Stimulated activated CD4-positive, alpha-beta T cell treated with anti-CD3 and anti-CD28 coated beads, Interleukin-12 subunit alpha, Interleukin-12 subunit beta, amount 100 ng/mL, for 4 hours (primary cell): ENCODE results near the gene ADGRG1.

Source experiments
- DNase-seq: peaks from one replicate; pipeline ENCODE4 v3.0.0-alpha.2; 2020

ADGRG1 gene

GRCh38 chr16:57651344-57652333 lies 23.2 kb downstream of the ADGRG1 start:
- DNase-seq: no peak

GRCh38 chr16:57652695-57653471 lies 24.5 kb downstream of the ADGRG1 start:
- no peak for DNase-seq

GRCh38 chr16:57653936-57654335 lies 25.5 kb downstream of the ADGRG1 start:
- no peak for DNase-seq

GRCh38 chr16:57656342-57656955 lies 28.0 kb downstream of the ADGRG1 start:
- no peak for DNase-seq

GRCh38 chr16:57657228-57657627 lies 28.8 kb downstream of the ADGRG1 start:
- no peak for DNase-seq

GRCh38 chr16:57658130-57658877 lies 29.9 kb downstream of the ADGRG1 start:
- DNase-seq: no peak

- DNase-seq: no peak
Observed at GRCh38 chr16:57658878-57659674, 30.6 kb downstream of the ADGRG1 start.

- no peak for DNase-seq
Observed at GRCh38 chr16:57660715-57661463, 32.5 kb downstream of the ADGRG1 start.

- DNase-seq: no peak
Observed at GRCh38 chr16:57661510-57661909, 33.1 kb downstream of the ADGRG1 start.

GRCh38 chr16:57661936-57662906 lies 33.8 kb downstream of the ADGRG1 start:
- DNase-seq: no peak

GRCh38 chr16:57663436-57663835 lies 35.0 kb downstream of the ADGRG1 start:
- DNase-seq: no peak

GRCh38 chr16:57663917-57664661 lies 35.7 kb downstream of the ADGRG1 start:
- no peak for DNase-seq

GRCh38 chr16:57664662-57665025 lies 36.2 kb downstream of the ADGRG1 start:
- no peak for DNase-seq

GRCh38 chr16:57665541-57665940 lies 37.1 kb downstream of the ADGRG1 start:
- no peak for DNase-seq

GRCh38 chr16:57666353-57667047 lies 38.1 kb downstream of the ADGRG1 start:
- no peak for DNase-seq

- no peak for DNase-seq
Observed at GRCh38 chr16:57667048-57667525, 38.7 kb downstream of the ADGRG1 start.

- no peak for DNase-seq
Observed at GRCh38 chr16:57667526-57668262, 39.3 kb downstream of the ADGRG1 start.

GRCh38 chr16:57668263-57668571 lies 39.8 kb downstream of the ADGRG1 start, which contains the start of gene ADGRG3:
Gene ADGRG3, plus strand, starts transcription at chr16:57668306. Its CDS starts 42 bp downstream, at chr16:57668348.
- DNase-seq: no peak
